DLD1 (cell line): ENCODE measurements around the gene IRAK1.

Experiments
- in situ Hi-C: cut with HindIII; loops from 2 replicates; pipeline ENCODE4 v1.10.0; 2017; ENCODE audit warnings: low sequenced_read_pairs

The IRAK1 gene

DNA sequence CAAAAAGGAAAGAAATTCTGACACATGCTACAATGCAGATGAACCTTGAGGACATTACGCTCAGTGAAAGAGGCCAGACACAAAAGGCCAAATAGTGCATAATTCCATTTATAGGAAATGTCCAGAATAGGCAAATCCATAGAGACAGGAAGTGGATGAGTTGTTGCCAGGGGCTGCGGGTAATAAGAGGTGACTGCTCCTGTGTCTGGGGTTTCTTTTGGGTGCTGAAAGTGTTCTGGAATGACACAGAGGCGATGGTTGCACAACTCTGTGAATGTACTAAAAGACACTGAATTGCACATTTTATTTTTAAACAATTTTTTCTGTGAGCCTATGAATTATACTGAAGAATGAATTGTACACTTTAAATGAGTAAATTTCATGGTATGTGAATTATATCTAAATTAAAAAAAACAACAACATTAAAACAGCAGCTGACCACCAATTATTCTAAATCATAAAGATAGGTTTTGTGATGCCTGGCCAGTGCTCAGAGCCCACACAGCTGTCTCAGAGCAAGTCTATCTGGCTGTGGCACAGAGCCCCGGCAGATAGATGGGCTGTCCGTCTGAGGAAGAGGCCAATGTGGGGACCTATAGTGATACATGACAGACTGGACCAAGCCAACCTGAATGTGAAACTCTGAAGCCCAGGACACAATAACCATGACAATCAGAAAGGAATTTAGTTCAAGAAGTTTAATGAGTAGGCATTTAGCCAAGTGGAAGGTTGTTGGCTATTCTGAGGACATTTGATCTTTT is 23.5 kb upstream of the IRAK1 start:
- in situ Hi-C loops: no loop called here

DNA sequence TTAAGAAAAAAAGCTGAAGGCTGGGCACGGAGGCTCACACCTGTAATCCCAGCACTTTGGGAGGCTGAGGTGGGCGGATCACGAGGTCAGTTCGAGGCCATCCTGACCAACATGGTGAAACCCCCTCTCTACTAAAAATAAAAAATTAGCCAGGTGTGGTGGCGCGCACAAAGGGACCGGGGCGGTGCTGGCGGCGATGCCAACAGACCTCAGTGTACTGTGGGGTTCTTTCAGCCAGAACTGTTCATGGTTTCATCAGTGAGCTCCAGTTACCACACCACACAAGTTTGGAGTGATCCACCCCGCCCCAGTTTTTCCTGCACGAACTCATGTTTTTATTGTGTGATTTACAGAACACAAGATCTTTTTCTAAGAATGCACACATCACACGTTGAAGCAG is 21.2 kb upstream of the IRAK1 start:
- in situ Hi-C loops: no loop called here

DNA sequence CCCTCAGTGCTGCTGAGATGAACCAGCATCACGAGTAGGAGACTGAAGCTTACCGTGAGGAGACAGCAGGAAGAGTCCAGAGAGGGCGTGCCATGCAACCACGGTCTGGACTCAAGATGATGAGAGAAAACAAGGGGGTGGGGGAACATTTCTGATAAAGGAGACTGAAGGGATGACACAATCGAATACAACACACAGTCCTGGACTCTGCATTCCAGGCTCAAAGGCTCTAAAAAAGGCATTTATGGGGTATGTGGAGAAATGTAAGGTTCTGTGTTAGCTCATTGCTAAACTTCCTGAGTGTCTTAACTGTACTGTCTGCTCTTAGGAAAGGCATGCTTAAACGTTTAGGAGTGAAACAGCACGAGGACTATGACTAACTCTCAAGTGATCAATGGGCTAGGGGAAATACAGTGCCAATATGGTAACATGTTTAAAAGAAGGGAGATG is 20.6 kb upstream of the IRAK1 start:
- in situ Hi-C loops: no loop called here

DNA sequence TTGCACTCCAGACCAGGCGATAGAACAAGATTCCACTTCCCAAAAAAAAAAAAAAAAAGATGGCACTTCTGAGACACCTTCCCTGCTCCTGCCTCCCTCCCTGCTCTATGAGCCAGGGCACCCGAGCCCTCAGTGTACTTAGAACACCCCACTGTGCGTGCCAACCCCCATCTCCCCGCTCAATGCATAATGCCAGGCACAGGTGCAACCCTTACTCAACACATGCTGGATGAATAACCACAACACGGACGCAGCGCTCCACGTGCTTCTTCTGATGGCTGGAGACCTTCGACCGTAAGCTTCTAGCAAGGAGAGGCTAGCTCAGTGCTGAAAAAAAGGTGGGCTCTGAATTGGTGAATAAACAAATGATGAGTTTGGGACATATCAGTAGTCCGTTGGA is 19.9 kb upstream of the IRAK1 start:
- in situ Hi-C loops: no loop called here

DNA sequence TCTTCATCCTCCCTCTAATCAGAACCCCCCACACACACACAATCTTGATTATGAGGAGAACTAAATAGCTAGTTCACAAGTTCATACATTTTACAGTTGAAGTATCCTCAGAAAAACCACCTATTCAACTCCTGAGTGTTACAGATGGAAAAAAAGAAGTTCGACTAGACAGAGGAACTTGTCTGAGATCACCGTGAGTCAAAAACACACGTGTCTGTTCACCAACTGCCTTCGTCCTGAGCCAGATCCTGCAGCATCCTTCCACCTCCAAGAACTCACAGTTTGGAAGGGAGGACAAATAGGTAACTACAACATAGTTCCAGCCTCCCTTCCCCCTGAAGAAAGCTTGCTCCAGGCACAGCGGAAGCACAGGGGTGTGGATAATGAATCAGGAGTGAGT is 19.0 kb upstream of the IRAK1 start:
- in situ Hi-C loops: no loop called here

DNA sequence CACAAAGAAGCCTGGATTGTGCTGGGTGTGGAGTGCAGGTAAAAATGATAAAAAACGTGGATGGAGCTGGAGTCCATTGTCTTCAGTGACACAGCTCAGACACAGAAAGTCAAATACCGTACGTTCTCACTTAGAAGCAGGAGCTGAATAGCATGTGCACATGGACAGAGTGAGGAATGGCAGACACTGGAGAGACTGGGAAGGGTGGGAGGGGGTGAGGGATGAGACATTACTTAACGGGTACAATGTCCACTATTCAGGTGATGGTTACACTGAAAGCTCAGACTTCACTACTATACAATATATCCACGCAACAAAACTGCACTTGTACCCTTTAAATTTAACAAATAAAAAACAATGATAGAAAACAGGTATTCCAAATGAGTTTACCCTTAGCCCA is 18.1 kb upstream of the IRAK1 start:
- in situ Hi-C loops: no loop called here

DNA sequence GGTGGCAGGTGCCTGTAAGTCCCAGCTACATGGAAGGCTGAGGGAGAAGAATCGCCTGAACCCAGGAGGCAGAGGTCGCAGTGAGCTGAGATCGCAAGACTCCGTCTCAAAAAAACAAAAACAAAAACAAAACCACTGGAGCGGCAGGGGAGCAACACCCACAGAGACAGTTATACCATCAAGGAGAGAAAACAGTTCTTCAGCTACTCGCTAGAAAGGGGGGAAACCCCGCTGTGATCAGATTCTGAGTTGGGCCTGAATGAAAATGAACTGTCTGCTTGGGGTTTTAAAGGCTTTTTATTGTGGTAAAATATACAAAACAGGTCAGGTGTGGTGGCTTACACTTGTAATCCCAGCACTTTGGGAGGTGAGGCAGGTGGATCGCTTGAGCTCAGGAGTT is 16.8 kb upstream of the IRAK1 start:
- in situ Hi-C loops: no loop called here

DNA sequence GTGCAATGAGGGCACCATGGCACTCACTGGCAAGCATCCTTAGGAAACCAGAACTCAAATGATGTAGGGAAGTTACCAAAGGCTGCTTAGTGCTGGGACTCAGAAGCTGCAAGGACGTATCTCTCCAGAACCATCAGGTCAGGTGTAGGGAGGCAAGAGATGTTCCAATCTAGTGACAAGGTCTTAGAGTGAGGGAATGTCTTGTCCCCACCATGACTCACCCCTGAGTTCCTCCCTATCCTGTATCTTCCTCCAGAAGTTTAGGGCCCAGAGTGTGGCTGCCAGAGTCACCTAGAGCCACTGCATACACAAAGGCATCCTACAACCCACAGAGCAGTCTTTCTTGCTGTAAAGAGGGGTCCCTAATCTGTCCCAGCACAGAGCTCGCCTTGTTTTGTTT is 14.1 kb upstream of the IRAK1 start:
- in situ Hi-C loops: no loop called here

DNA sequence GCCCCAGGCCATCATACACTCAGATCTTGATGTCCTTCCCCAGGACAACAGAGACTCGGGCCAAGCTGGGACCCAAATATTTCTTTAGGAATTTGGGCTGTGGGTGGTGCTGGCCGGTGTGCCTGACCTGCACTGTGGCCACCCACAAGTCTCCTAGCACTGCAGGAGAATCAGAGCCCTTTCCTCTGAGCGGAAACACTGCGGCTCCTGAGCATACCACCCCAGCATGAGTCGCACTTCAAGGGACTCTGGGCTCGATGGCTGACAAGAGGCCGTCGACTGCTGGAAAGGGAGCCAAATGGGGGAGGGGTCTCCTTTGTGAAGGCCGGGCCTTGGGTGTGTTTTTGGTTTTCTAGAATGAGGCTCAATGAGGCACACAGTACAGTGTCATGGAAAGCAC is 13.0 kb upstream of the IRAK1 start:
- in situ Hi-C loops: no loop called here

DNA sequence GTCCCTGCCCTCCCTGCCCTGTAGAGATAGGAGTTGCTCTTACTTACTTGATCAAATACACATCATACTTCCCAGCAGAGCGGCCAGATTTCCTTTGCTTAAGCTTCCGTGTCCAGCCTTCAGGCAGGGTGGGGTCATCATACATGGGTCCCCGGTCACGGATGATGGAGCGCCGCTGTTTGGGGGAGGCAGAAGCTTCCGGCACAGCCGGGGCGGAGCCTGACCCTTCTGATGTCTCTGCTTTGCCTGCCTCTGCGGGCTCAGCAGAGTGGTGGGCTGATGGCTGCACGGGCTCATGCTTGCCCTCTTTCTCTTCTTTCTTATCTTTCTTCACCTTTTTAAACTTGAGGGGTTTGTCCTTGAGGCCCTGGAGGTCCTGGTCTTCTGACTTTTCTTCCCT is 12.5 kb upstream of the IRAK1 start:
- in situ Hi-C loops: no loop called here

DNA sequence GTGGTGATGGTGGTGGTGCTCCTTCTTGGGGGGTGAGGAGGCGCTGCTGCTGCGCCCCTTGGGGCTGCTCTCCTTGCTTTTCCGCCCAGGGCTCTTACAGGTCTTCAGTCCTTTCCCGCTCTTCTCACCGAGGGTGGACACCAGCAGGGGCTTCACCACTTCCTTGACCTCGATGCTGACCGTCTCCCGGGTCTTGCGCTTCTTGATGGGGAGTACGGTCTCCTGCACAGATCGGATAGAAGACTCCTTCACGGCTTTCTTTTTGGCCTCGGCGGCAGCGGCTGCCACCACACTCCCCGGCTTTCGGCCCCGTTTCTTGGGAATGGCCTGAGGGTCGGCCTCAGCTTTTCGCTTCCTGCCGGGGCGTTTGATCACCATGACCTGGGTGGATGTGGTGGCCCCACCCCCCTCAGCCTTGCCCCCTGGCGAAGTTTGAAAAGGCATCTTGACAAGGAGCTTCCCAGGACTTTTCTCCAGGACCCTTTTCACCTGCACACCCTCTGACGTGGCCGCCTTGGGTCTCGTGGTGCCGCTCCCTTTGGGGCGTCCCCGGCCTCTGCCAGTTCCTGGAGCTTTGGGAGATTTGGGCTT is 11.1 kb upstream of the IRAK1 start:
- in situ Hi-C loops: no loop called here

DNA sequence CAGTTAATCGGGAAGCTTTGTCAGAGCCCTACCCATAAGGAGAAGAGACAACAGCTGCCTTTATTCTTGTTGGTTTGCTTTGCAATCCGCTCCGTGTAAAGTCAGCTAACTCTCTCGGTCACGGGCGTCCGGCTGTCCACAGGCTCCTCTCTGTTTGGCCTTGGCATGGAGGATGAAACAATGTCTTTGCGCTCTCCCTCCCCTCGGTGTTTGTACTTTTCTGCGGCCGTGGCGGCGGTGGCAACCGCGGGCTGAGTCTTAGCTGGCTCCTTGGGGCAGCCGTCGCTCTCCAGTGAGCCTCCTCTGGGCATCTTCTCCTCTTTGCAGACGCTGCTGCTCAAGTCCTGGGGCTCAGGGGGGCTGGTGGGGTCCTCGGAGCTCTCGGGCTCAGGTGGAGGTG is 10.6 kb upstream of the IRAK1 start:
- in situ Hi-C loops: no loop called here

DNA sequence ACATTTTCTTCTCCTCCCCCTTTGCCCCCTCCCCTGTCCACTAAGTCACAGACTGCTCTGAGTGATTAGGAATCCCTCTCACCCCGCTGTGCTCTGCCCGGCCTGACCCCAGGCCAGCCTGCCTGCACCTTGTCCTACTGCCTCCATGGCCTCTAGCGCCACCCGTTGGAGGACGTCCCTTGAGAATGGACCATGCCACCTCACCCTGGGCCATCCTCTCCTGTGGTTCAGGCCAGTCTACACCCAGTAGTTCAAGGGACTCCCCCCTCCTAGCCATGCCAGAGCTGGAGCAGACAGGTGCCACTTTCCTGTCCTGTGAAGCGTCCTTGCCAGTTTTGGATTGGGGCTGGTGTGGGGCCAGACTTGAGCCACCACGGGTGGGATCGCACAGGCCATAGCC is 9.7 kb upstream of the IRAK1 start:
- in situ Hi-C loops: no loop called here

DNA sequence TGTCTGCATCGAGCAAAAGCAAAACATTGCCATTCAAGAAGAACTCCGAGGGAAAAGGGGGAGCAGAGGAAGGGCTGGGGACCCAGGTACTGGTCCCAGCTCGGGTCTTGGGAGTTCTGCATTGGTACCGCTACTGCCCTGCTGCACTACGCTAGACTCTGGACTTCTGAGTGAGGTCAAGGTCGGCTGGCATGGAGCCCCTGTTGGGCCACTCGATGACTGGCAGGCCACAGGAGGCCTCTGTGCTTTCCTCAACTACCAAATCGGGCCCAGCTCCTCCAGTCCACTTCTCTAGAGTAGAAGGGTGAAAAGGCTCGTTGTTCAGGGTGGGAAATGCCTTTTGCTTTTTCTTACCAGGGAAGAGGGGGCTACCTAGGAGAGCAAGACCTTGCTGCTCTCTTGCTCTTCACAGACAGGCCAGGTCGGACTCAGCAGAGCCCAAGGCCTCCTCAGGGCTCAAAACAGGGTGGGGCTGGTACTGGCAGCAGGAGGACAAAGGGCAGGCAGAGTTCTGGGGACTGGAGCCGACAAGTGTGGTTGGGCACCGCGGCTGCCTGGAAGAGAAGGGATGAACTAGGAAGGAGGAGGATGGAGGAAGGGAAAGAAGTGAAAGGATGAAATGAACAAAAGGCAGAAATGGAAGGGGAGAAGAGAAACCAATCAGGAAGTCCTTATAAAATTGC is 8.9 kb upstream of the IRAK1 start:
- in situ Hi-C loops: no loop called here

DNA sequence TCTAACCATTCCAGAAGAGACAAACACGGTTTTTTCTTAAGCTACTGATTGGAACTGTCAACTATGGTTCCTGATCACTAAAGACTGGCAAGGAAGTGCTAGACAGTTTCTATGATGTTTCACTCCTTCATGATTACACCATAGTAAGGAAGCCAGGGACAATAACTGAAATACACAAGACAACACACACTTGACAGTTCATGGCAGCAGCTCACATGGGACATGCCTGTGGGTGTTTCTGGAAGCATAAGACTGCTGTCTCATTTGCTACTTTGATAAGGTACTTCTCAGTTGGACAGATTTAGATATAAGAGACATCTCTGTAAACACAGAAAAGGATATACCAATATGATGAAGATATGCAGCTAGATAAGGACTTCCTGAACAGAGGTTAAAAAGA is 8.3 kb upstream of the IRAK1 start:
- in situ Hi-C loops: no loop called here

DNA sequence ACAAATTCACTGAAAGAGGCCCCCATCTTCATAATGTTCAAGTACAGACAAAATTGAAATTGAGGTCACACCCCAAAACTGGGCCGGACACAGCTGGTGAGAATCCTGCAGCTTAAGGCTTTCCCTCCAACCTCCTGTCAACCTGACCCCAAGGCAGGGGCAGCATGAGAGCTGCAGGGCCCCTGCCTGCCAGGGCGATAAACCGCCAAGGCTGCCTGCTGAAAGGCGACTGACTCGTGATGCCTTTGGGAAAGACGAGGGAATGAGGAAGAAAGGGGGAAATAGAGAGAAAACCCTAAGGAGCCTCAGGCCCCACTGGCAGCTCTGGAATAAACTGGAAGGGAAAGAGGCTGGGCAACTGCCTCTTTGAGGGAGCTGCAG is 7.3 kb upstream of the IRAK1 start:
- in situ Hi-C loops: no loop called here

DNA sequence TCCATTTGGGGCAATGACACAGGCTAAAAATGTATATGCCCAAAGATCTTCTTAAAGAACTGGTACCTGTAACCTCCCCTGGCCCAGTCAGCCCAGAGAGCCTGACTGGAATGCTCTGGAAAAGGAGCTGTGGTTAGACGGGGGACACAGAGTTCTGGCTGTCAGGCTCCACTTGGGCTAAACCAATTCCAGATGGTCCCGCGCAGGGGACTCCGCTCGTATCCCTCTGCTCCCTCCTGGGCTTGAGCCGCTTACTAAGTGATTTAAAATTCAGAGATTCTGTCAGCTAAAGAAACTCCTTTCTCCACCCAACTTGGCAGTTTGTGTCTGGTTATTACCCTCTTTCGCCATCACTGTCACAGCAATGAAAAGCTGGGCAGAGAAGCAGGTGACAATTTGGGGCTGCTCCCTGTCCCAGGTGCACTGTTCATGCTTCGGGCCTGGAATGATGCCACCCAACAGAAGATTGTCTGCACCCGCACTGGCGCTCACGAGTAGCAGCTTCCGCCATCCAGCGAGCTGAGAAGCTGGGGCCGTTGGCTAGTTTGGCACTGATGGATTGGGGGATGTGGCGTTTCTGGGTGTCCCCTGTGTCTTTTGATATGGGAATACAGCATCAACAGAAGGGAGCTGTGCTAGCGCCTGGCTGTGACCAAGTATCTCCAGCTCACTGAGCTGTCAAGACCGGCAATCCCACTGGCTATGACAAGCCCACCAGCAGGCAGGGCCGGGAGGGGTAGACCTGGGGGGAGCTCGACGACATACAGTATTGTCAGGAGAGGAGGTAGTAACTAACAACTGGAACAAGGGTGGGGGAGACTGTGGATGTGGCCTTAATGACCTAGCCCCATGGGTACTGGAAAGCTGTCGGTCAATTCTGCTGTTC is 6.7 kb upstream of the IRAK1 start:
- in situ Hi-C loops: no loop called here

DNA sequence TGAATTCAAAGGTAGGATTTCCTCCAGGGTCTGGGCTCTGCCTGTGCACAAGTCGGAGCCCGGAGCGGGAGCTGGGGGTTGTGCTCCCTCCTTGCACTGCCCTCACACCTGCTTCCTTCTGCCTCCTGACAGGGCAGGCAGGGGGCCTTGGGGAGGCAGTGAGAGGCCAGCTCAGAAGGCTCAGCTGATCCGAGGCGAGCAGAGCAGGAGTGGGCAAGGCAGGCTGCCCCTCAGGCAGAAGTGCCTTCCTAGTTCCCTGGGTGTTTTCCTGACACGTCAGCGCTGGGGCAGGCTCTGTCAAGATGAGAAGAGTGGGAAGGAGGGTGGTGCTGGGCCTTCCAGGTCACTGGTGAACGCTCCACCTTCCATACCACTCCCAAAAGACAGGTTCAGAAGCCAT is 5.5 kb upstream of the IRAK1 start:
- in situ Hi-C loops: no loop called here

DNA sequence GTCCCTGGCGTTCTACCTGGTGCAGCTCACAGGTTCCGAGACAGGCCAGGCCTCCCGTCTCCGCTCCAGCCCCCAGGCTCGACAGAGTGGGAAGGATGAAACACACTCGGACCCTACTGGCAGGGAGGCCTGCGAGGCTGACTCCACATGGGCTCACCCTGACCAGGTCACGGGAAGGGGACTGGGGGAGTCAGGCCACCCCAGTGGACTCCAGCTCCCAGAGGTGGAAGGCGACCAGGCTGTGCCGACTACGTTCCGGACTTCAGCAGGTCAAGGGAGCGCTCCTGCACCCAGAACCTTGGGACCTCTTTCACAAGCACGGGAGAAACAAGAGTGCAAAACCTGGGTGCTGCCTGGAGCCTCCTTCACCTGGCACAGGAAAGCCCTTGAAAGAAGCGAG is 4.6 kb upstream of the IRAK1 start:
- in situ Hi-C loops: no loop called here

DNA sequence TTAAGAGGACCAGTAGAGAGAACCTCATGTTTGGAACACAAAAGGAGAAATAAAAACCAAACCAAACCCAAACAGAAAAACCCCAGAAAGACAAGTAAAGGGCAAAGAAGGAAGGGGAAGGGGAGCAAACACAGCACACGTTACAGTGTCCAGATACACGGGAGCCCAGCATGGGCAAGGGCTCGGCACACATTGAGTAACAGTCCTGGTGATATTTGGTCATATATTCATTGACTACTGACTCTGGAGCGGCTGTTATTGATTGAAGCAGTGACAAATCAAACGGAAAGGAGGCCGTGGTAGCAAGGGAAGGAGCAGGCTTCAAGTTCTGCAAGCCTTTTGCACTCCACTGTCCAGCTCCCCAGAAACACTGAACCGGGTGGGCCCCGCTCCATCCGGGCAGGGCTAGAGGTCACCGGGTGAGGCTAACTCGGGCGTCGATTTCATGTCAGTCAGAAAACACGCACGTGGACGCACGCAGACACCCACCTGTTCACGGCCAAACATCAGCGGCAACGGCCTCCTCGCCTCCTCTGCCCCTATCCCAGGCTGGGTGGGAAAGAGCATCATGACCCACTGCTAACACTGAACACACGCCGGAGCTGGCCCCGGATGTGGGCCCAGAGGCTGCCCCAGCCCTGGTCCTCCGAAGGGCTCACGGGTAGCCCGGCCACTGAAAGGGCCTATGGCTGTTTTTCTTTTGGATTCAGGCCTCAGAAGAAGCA is 3.7 kb upstream of the IRAK1 start:
- in situ Hi-C loops: no loop called here

DNA sequence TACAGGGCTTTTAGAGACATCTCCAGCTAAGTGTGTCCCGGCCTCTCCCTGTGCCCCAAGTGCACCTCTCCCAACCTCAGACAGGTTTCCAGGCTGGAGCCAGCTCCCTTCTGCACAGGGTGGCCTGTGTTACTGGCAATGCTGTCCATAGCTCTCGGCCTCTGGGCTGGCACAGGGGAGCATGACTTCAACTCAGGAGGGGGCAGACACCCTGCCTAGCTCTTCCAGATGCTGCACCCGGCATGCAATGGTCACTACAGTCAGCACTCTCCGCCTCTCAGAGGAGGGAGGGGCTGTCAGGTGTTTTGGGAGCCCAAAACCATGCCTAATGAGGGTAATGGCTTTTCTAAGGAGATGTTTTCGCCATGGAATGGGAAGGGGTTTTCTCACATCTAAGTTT is 2.4 kb upstream of the IRAK1 start:
- in situ Hi-C loops: no loop called here
